Measurements from ENCODE around the gene LRRC32.

LRRC32 gene

DNA sequence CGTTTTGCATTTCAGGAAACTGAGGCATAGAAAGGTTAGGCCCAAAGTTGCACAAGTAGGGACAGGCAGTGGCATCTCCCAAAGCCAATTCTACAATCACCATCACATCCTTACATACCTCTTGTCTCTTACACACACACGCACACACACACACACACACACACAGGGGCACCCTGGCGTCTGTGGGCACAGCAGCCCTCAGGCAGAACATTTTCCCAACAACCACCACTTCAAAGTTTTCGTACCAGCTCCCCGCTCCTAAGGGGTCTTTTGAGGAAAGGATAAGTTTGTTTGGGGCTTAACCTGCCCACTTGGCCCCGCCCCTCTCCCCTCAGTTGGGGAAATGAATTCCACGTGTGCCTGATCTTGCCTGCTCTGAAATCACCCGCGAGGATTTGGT is 14.7 kb upstream of the LRRC32 start:
- TF ChIP-seq CTCF (IDR thresholded peaks at IDR 0.05; ENCODE audit: borderline replicate concordance, insufficient read depth, low read depth, low read length), result no peak
- no peak overlapping the region for H3K4me3 ChIP-seq (ENCODE audit: low read depth, low read length)

DNA sequence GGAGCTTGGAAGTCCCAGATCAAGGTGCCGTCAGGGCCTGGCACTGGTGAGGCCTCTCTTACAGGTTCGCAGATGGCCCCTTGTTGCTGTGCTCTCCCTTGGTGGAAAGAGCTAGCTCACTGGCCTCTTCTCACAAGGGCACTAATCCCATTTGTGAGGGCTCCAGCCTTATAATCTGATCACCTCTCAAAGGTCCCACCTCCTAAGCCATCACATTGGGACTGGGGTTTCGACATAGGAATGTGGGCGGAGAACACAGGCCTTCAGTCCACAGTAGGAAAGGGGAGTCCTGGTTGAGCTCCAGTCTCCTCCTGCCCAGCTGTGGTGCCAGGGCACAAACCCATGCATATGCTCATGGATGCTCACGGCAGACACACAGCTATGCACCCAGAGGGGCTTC is 14.0 kb upstream of the LRRC32 start:
- TF ChIP-seq CTCF (IDR thresholded peaks at IDR 0.05; ENCODE audit: borderline replicate concordance, insufficient read depth, low read depth, low read length), result no peak
- H3K4me3 ChIP-seq (ENCODE audit: low read depth, low read length), result no peak overlapping the region

- H3K4me3 ChIP-seq (ENCODE audit: low read depth, low read length), result no peak overlapping the region
- TF ChIP-seq CTCF (IDR thresholded peaks at IDR 0.05; ENCODE audit: borderline replicate concordance, insufficient read depth, low read depth, low read length), result no peak
Measured at GRCh38 chr11:76683161-76684095, 12.9 kb upstream of the LRRC32 start.

DNA sequence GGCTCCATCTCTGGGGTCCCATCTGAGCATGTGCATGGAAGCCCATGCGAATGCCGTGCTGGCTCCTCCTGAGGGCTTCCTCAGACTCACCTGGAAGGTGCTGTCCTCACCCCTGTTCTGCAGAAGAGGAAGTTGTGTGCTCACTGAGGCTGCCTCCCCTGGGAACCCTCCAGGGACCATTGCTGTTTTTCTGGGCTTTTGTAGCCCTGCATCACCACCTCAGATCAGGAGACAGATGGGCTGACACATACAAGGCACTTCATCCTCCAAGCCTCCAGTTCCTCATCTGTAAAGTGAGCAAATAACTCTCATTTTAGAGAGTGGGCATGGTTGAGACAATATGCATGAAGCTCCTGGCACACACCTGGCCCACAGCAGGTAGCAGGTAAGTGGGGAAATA is 12.1 kb upstream of the LRRC32 start:
- no peak for TF ChIP-seq CTCF (IDR thresholded peaks at IDR 0.05; ENCODE audit: borderline replicate concordance, insufficient read depth, low read depth, low read length)
- no peak overlapping the region for H3K4me3 ChIP-seq (ENCODE audit: low read depth, low read length)

GRCh38 chr11:76682106-76682505 is 11.6 kb upstream of the LRRC32 start:
- no peak for TF ChIP-seq CTCF (IDR thresholded peaks at IDR 0.05; ENCODE audit: borderline replicate concordance, insufficient read depth, low read depth, low read length)
- no peak overlapping the region for H3K4me3 ChIP-seq (ENCODE audit: low read depth, low read length)

- peak; percentile 86 for TF ChIP-seq CTCF (IDR thresholded peaks at IDR 0.05; ENCODE audit: borderline replicate concordance, insufficient read depth, low read depth, low read length)
- no peak overlapping the region for H3K4me3 ChIP-seq (ENCODE audit: low read depth, low read length)
Measured at GRCh38 chr11:76680518-76681425, 10.2 kb upstream of the LRRC32 start.

All from GM12875 (cell line).